HG03558 (cell line): Measurements from ENCODE around the gene PLCB1.
"Not testable (repeated sequence)": the region's sequence is repeated elsewhere in the genome, so short reads cannot be mapped to it uniquely, and the experiment has no call there.

Source experiments
- ATAC-seq: cut with Tn5 transposase; IDR thresholded peaks from one replicate; pipeline ENCODE4 v1.9.1; 2021; ENCODE audit warnings: moderate number of reproducible peaks; ENCODE audit not compliant: unreplicated experiment; ENCODE audit errors: extremely low read depth

The PLCB1 gene

DNA sequence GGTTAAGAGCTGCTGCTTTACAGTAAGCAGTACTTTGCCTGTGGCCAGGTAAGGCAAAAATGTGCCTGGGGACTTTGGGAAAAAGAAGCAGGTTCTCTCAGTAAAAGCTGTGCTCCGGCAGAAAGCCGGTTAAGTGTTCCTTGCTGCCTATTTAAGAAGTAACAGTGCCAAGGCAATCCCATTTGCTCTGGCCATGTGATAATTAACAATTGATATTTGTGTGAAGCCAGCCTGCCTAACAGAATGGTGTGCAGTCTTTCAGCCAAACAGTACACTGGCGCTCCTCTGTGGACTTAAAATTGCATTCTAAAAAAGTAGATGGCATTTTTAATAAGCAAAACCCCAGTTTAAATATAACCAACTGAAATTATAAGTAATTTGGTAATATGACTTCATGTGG is 430.3 kb downstream of the PLCB1 start:
- ATAC-seq = no peak

DNA sequence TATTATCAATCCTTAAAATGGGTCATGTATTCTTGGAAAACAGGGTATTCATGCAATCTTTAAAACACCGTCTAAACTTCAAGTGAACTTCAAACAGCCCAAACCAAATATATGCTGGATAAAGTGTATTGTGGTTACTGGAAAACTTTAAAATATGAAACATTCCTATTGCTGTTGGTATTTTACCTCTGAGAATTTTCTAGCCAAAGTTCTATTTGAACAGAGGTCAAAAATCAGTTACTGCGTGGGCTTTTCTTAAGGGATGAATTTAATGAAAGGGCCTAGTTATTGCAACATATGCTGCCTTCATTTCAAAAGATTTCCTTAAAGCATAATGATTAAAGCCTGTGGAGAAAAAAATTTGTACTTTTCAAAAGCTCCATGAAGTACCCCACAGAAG is 436.0 kb downstream of the PLCB1 start:
- ATAC-seq = no peak

- no peak for ATAC-seq
Observed at GRCh38 chr20:8569766-8570165, 437.7 kb downstream of the PLCB1 start.

DNA sequence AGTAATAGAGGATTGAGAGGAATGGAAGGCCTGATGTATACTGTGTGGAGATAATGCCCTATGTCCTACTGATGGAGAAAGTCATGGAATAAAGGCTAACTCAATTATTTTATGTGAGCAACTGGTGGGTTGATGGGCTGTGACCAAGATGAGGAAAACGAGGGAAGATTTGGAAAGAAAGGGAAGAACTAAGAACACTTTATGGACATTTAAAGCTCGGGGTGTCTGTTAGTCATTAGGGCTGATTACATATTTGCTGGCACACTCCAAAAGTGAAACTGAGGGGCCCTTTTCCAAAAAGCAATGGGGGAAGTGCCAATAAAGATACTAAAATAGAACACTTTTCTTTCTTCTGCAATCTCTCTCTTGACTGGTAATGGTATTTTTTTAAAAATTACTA is 439.5 kb downstream of the PLCB1 start:
- ATAC-seq = no peak

DNA sequence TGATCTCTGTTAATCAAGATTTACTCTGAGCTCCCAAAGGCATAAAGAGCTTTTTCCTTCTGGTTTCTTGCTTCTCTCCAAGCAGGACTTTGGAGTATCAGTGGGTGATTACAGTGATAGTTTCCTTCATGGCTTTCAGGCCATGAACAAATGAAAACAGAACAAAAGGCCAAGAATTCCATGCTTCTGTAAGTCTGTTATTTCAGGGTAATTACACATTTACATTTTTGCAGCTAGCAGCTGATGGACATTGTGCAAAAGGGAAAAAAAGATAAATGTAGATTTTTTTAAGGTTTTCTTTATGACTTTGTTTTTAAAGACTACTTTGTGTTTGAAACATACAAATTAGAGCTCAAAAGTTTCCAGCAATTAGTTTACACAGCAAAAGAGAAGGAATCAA is 441.6 kb downstream of the PLCB1 start:
- ATAC-seq = no peak

DNA sequence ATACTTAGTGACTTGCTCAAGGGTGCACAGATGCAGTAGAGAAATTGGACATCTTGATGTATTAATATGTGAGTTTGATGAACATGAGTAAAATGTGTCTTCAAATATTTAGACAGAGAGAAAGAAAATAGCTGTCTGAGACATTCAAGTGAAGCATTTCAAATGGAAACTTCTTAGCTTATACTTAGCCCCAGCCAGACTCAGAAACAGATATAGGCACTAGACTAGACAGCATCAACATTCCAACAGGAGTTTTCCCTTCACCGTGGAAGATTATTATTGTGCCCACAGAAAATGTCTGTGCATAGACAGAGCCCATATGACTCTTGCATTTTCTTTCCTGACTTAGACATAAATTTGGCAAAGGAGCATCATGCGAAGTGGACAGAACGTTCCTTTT is 443.0 kb downstream of the PLCB1 start:
- no peak for ATAC-seq

DNA sequence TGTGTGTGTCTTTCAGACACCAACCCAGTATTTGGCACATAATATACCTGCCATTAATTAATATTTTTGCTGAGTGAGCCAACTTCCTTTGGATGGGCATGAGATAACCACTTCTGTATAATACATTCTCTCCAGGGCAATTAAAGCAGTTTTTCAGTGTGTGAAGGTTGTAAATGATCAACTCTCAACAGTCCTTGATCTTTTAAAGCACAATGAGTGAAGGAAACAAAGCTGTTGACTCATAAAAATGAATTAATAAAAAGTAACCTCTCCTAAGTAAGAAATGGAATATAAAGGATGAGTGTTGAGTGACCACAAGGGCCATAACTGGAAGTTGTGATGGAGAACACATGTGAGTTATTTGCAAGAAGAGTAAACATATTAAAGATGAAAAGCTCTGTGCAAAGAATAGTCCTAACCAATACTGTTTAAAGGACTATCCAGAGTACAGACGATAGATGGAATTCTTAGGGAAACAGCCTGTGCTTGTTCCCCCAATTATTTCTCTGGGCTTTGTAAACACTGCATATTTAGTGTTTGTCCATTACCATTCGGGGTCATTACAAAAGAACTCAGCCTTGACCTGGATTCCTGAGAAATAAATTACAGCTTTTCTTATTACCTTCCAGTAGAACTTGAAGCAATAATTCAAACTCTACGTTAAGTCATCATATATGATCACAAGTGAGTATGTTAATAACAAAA is 446.2 kb downstream of the PLCB1 start:
- no peak for ATAC-seq

DNA sequence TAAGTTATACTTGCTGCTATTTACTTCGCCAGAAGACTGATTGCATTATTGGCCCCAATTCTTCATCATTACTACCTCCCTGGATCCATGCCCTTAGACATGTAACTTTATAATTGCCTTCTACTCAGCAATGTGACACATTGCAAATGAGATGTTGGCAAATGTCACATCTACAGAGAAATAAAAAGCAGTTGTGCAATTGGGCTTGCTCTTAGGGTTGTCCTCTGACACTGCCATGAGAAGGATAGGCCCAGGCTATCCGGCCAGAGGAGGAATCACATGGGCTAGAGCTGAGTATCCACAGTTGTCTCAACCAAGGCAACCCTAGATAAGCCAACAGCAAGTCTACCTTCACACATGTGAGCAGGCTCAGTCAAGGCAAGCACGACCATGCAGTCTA is 447.0 kb downstream of the PLCB1 start:
- ATAC-seq = no peak

- no peak for ATAC-seq
Observed at GRCh38 chr20:8581446-8582183, 449.5 kb downstream of the PLCB1 start.

DNA sequence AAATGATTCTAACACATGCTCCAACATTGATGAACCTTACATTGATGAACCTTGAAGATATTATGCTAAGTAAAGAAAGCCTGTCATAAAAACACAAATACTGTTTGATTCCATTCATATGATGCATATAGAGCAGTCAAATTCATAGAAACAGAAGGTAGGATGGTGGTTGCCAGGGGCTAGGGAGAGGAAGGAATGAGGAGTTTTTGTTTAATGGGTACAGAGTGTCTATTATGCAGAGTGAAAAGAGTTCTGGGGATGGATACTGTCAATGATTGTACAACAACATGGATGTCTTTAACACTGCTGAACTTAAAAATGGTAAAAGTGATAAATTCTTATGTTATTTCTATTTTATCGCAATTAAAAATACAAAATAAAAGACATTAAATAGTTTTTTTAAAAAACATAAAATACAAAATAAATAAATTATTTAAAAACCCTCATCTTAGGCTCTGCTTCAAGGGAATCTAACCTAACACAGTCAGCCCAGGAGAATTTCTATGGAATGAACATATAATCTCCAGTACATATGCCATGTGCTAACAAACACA is 451.0 kb downstream of the PLCB1 start:
- no peak for ATAC-seq

DNA sequence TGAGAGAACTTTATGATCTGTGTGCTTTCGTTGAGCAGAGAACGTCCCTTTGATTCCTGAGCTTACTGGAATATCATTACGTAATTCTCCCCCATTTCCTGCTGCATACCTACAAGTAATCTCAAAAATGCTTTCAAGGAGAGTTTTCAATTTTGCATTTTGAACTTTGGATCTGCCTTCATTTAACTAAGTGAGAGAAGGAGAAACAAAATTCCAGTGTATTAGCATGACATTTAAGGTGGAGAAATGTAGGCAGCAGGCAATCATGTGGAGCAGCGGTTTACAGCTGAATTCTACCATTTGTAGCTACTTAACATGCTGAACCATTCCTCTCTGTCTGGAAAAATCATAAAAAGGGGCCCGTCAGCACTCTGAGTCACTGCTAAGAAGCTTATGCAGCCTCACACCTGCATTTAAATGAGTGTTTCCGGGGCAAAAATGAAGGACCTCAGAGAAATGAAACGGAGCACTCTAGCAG is 451.5 kb downstream of the PLCB1 start:
- ATAC-seq = no peak

GRCh38 chr20:8587251-8587650 is 455.2 kb downstream of the PLCB1 start:
- ATAC-seq = no peak

- no peak for ATAC-seq
Observed at GRCh38 chr20:8587810-8588209, 455.7 kb downstream of the PLCB1 start.

- no peak for ATAC-seq
Observed at GRCh38 chr20:8589956-8590355, 457.9 kb downstream of the PLCB1 start.

DNA sequence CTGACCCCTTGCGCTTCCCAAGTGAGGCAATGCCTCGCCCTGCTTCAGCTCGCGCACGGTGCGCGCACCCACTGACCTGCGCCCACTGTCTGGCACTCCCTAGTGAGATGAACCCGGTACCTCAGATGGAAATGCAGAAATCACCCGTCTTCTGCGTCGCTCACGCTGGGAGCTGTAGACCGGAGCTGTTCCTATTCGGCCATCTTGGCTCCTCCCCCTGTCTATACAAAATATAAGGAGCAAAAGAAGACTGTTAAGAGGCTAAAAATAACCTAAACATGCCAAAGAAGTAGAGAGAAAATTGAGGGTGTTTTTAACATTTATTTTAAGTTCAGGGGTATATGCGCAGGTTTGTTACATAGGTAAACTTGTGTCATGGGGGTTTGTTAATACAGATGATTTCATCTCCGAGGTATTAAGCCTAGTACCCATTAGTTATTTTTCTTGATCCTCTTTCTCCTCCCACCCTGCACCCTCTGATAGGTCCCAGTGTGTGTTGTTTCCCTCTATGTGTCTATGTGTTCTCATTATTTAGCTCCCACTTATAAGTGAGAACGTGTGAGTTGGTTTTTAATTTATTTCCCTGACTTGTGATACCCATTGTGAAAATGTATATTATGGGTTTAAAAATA is 469.0 kb downstream of the PLCB1 start:
- not testable (repeated sequence) for ATAC-seq

- ATAC-seq = peak; percentile 90
Observed at GRCh38 chr20:8601542-8601912, 469.5 kb downstream of the PLCB1 start.

GRCh38 chr20:8602389-8603116 is 470.5 kb downstream of the PLCB1 start:
- peak; percentile 59 for ATAC-seq

DNA sequence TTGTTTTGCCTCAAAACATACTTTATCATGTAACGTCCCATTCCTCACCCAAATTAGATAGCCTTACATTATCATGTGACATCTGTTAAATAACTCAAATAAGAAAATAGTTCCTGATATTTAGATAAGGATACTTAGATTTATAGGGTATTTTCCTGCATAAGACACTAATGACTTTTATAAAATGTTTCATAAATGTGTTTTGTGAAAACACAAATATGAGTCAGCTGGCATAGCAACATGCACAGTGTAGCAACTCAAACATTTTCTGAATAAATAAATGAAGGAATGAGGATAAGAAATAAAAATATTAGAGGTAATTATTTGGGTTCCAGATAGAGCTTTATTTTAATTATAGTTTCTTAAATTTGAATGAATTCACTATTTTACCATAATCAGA is 476.4 kb downstream of the PLCB1 start:
- ATAC-seq = no peak

GRCh38 chr20:8616792-8617191 is 484.7 kb downstream of the PLCB1 start:
- ATAC-seq = no peak

DNA sequence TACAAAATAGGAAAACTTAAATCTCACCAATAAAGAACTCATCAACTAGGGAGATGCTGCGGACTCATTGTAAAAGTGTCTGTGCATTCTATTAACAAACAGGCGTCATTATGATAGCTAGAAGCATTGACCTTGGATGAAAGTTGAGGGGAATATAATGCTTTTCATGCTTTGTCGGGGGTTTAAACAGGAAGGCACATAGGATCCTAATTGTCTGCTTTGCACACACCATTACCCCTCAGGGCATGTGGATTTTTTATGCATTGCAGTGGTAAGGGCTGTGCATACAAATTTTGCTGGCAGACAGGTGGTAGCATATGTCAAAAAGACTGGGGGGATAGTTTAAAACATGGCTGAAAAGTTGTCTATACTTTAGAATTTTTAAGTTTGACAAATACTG is 488.9 kb downstream of the PLCB1 start:
- ATAC-seq = no peak
